Liver (tissue), 3 donors: ENCODE measurements around the gene ADSS2.

Source experiments
- CTCF ChIP-seq: fragments of 150-350 bp; IDR thresholded peaks from 2 replicates; pipeline ENCODE4 v1.5.1; 2017; ENCODE audit warnings: improper control_type of control experiment, low read depth, low read length; ENCODE audit not compliant: missing input control
- FOXA1 ChIP-seq: IDR thresholded peaks from 2 replicates; pipeline ENCODE4 v1.6.1; 2016; ENCODE audit warnings: antibody characterized with exemption
- GABPA ChIP-seq, 2 donors: IDR thresholded peaks in 1 of 2; conservative IDR thresholded peaks in 1 of 2; 2 replicates each; pipeline ENCODE4 v1.6.1; 2016; ENCODE audit warnings: antibody characterized with exemption in 2 of 2, mild to moderate bottlenecking in 1 of 2, moderate library complexity in 1 of 2
- HNF4A ChIP-seq, 2 donors: conservative IDR thresholded peaks; 2 replicates each; pipeline ENCODE4 v1.6.1; 2016; ENCODE audit warnings: antibody characterized with exemption in 2 of 2, mild to moderate bottlenecking in 2 of 2
- JUND ChIP-seq, 2 donors: IDR thresholded peaks; 2 replicates each; pipeline ENCODE4 v1.6.1; 2016; ENCODE audit warnings: antibody characterized with exemption in 2 of 2
- MAX ChIP-seq: IDR thresholded peaks from 2 replicates; pipeline ENCODE4 v1.6.1; 2016; ENCODE audit warnings: antibody characterized with exemption
- RAD21 ChIP-seq, 2 donors: IDR thresholded peaks; 2 replicates each; pipeline ENCODE4 v1.6.1; 2016; ENCODE audit warnings: antibody characterized with exemption in 2 of 2, mild to moderate bottlenecking in 2 of 2
- REST ChIP-seq: IDR thresholded peaks from 2 replicates; pipeline ENCODE4 v1.6.1; 2016; ENCODE audit warnings: antibody characterized with exemption, mild to moderate bottlenecking
- SP1 ChIP-seq: IDR thresholded peaks from 2 replicates; pipeline ENCODE4 v1.6.1; 2018; ENCODE audit warnings: antibody characterized with exemption, mild to moderate bottlenecking
- TAF1 ChIP-seq: conservative IDR thresholded peaks from 2 replicates; pipeline ENCODE4 v1.6.1; 2016; ENCODE audit warnings: antibody characterized with exemption, mild to moderate bottlenecking
- YY1 ChIP-seq: IDR thresholded peaks from 2 replicates; pipeline ENCODE4 v1.6.1; 2016; ENCODE audit warnings: antibody characterized with exemption, mild to moderate bottlenecking
- ZBTB33 ChIP-seq: IDR thresholded peaks from 2 replicates; pipeline ENCODE4 v1.6.1; 2016; ENCODE audit warnings: antibody characterized with exemption
- donor health status: healthy.
- donor health status: healthy.

- TF ChIP-seq CTCF (no peak), YY1 (no peak), JUND (IDR thresholded peaks at IDR 0.05) (no peak), MAX (no peak), FOXA1 (no peak), HNF4A (conservative IDR thresholded peaks at IDR 0.05) (no peak), SP1 (no peak), ZBTB33 (no peak), REST (no peak), TAF1 (no peak), RAD21 (IDR thresholded peaks at IDR 0.05) (no peak), GABPA (IDR thresholded peaks at IDR 0.05 in 1 of 2, conservative IDR thresholded peaks at IDR 0.05 in 1 of 2) (no peak)
Observed at GRCh38 chr1:244427647-244428046, 24.1 kb downstream of the ADSS2 start.
